Activated T-helper 2 cell treated with anti-CD3 and anti-CD28 coated beads, Interferon-gamma antibody, Interleukin-2, Interleukin-4, amounts not matched to agents 10 μg/mL and 5 μg/mL and 100 μg/mL, durations not matched to agents 14 hours and 24 hours and 36 hours (primary cell): ENCODE measurements around the gene LSM2. TPM values are rescaled to one million over a fixed set of nuclear protein-coding genes. Genes with fewer than 3 reads are reported as not detected.
"Not testable (repeated sequence)": the region's sequence is repeated elsewhere in the genome, so short reads cannot be mapped to it uniquely, and the experiment has no call there.

Experiments
- DNase-seq: peaks from one replicate; pipeline ENCODE4 v3.0.0; 2021; ENCODE audit warnings: low spot score
- H3K27ac Mint-ChIP-seq: one replicate; pipeline ENCODE4 v1.8.0; 2021; ENCODE audit warnings: mixed read lengths
- H3K27me3 Mint-ChIP-seq: one replicate; pipeline ENCODE4 v1.8.0; 2021; ENCODE audit warnings: low read depth, mixed read lengths
- H3K36me3 Mint-ChIP-seq: one replicate; pipeline ENCODE4 v1.8.0; 2021; ENCODE audit warnings: low read depth, mixed read lengths
- H3K4me1 Mint-ChIP-seq: one replicate; pipeline ENCODE4 v1.8.0; 2021; ENCODE audit warnings: low read depth, mixed read lengths
- H3K4me3 Mint-ChIP-seq: one replicate; pipeline ENCODE4 v1.8.0; 2021; ENCODE audit warnings: low read depth, mild to moderate bottlenecking, moderate library complexity, mixed read lengths
- H3K9me3 Mint-ChIP-seq: one replicate; pipeline ENCODE4 v1.8.0; 2021; ENCODE audit warnings: mixed read lengths
- intact Hi-C: fragments of 100-400 bp; cut with micrococcal nuclease; formaldehyde crosslinking; loops from one replicate; pipeline ENCODE4 v1.15.1; 2023
- total RNA-seq: library from RNA; stranded (reverse); gene quantifications from 2 replicates; pipeline ENCODE4 v1.2.3, GENCODE V29; 2022

LSM2 gene
- 130 TPM in 2 replicates for total RNA-seq

- H3K27ac Mint-ChIP-seq, result peak within 1 kb of the TSS; percentile 96
- H3K4me1 Mint-ChIP-seq, result peaks cover 13% of the 10 kb centered on the region
- intact Hi-C loops, result loop anchor here (1.0 kb wide), 1 partner anchor 68 kb away; no protein-coding TSS in a partner anchor
- peak within 1 kb of the TSS; percentile 98 for H3K4me3 Mint-ChIP-seq
- H3K27me3 Mint-ChIP-seq, result no peaks in the 10 kb centered on the region
- peak; percentile 97 for DNase-seq
- peaks cover 25% of the 10 kb centered on the region for H3K36me3 Mint-ChIP-seq
- no peaks in the 10 kb centered on the region for H3K9me3 Mint-ChIP-seq
Observed at GRCh38 chr6:31806470-31807272, at the start of gene LSM2. Gene LSM2 (minus strand): TSS chr6:31806966. CDS start chr6:31806757, 209 bp downstream.

- intact Hi-C loops, H3K36me3 Mint-ChIP-seq, DNase-seq, H3K9me3 Mint-ChIP-seq, H3K27ac Mint-ChIP-seq, H3K27me3 Mint-ChIP-seq, H3K4me1 Mint-ChIP-seq, H3K4me3 Mint-ChIP-seq: not testable (repeated sequence)
Observed at GRCh38 chr6:31851980-31852718, 45.4 kb upstream of the LSM2 start.

GRCh38 chr6:31851485-31851832 is 44.7 kb upstream of the LSM2 start:
- intact Hi-C loops, result no loop called here
- no peak overlapping the region for H3K4me3 Mint-ChIP-seq
- H3K4me1 Mint-ChIP-seq, result no peaks in the 10 kb centered on the region
- no peak overlapping the region for H3K27ac Mint-ChIP-seq
- no peaks in the 10 kb centered on the region for H3K9me3 Mint-ChIP-seq
- no peaks in the 10 kb centered on the region for H3K36me3 Mint-ChIP-seq
- no peaks in the 10 kb centered on the region for H3K27me3 Mint-ChIP-seq
- no peak for DNase-seq

GRCh38 chr6:31850765-31851484 is 44.2 kb upstream of the LSM2 start:
- H3K9me3 Mint-ChIP-seq, result no peaks in the 10 kb centered on the region
- no peaks in the 10 kb centered on the region for H3K36me3 Mint-ChIP-seq
- intact Hi-C loops, result no loop called here
- DNase-seq, result no peak
- H3K27me3 Mint-ChIP-seq, result no peaks in the 10 kb centered on the region
- H3K4me3 Mint-ChIP-seq, result no peak overlapping the region
- H3K27ac Mint-ChIP-seq, result no peak overlapping the region
- no peaks in the 10 kb centered on the region for H3K4me1 Mint-ChIP-seq

GRCh38 chr6:31847276-31847978 is 40.7 kb upstream of the LSM2 start:
- no peaks in the 10 kb centered on the region for H3K9me3 Mint-ChIP-seq
- DNase-seq, result no peak
- no peaks in the 10 kb centered on the region for H3K4me1 Mint-ChIP-seq
- H3K4me3 Mint-ChIP-seq, result no peak overlapping the region
- H3K36me3 Mint-ChIP-seq, result no peaks in the 10 kb centered on the region
- no peaks in the 10 kb centered on the region for H3K27me3 Mint-ChIP-seq
- intact Hi-C loops, result no loop called here
- no peak overlapping the region for H3K27ac Mint-ChIP-seq

GRCh38 chr6:31844507-31844906 is 37.7 kb upstream of the LSM2 start:
- peaks cover 1% of the 10 kb centered on the region for H3K4me1 Mint-ChIP-seq
- H3K36me3 Mint-ChIP-seq, result peaks cover 23% of the 10 kb centered on the region
- DNase-seq, result no peak
- intact Hi-C loops, result no loop called here
- no peaks in the 10 kb centered on the region for H3K9me3 Mint-ChIP-seq
- H3K4me3 Mint-ChIP-seq, result no peak overlapping the region
- no peaks in the 10 kb centered on the region for H3K27me3 Mint-ChIP-seq
- H3K27ac Mint-ChIP-seq, result no peak overlapping the region

- intact Hi-C loops, result no loop called here
- DNase-seq, result no peak
- no peak overlapping the region for H3K4me3 Mint-ChIP-seq
- H3K36me3 Mint-ChIP-seq, result peaks cover 47% of the 10 kb centered on the region
- H3K27me3 Mint-ChIP-seq, result no peaks in the 10 kb centered on the region
- peaks cover 16% of the 10 kb centered on the region for H3K4me1 Mint-ChIP-seq
- H3K9me3 Mint-ChIP-seq, result no peaks in the 10 kb centered on the region
- H3K27ac Mint-ChIP-seq, result no peak overlapping the region
Observed at GRCh38 chr6:31842053-31842452, 35.3 kb upstream of the LSM2 start.

GRCh38 chr6:31839779-31840126 is 33.0 kb upstream of the LSM2 start:
- peaks cover 27% of the 10 kb centered on the region for H3K4me1 Mint-ChIP-seq
- peaks cover 69% of the 10 kb centered on the region for H3K36me3 Mint-ChIP-seq
- not testable (repeated sequence) for H3K27me3 Mint-ChIP-seq, H3K9me3 Mint-ChIP-seq, DNase-seq, H3K4me3 Mint-ChIP-seq, H3K27ac Mint-ChIP-seq
- intact Hi-C loops, result loop anchor here (10.0 kb wide), 3 partner anchors 335 to 1005 kb away; partner anchors contain the start of genes AGPAT1, MICB, PSMB8 and RNF5

- no peak overlapping the region for H3K27ac Mint-ChIP-seq
- H3K27me3 Mint-ChIP-seq, result no peaks in the 10 kb centered on the region
- peak overlapping the region; percentile 43 for H3K4me3 Mint-ChIP-seq
- no peak for DNase-seq
- no peaks in the 10 kb centered on the region for H3K9me3 Mint-ChIP-seq
- H3K36me3 Mint-ChIP-seq, result peaks cover 73% of the 10 kb centered on the region
- intact Hi-C loops, result loop anchor here (10.0 kb wide), 3 partner anchors 336 to 1006 kb away; partner anchors contain the start of genes AGPAT1, MICB, PSMB8 and RNF5
- peaks cover 29% of the 10 kb centered on the region for H3K4me1 Mint-ChIP-seq
Observed at GRCh38 chr6:31838968-31839367, 32.2 kb upstream of the LSM2 start.

GRCh38 chr6:31838114-31838553 is 31.4 kb upstream of the LSM2 start:
- intact Hi-C loops, result loop anchor here (10.0 kb wide), 3 partner anchors 337 to 1007 kb away; partner anchors contain the start of genes AGPAT1, MICB, PSMB8 and RNF5
- peaks cover 31% of the 10 kb centered on the region for H3K4me1 Mint-ChIP-seq
- DNase-seq, H3K9me3 Mint-ChIP-seq, H3K27ac Mint-ChIP-seq, H3K27me3 Mint-ChIP-seq: not testable (repeated sequence)
- H3K4me3 Mint-ChIP-seq, result peak overlapping the region; percentile 87
- peaks cover 73% of the 10 kb centered on the region for H3K36me3 Mint-ChIP-seq

- peaks cover 31% of the 10 kb centered on the region for H3K4me1 Mint-ChIP-seq
- no peak for DNase-seq
- peak overlapping the region; percentile 87 for H3K4me3 Mint-ChIP-seq
- H3K27me3 Mint-ChIP-seq, result no peaks in the 10 kb centered on the region
- intact Hi-C loops, result loop anchor here (10.0 kb wide), 3 partner anchors 337 to 1007 kb away; partner anchors contain the start of genes AGPAT1, MICB, PSMB8 and RNF5
- H3K9me3 Mint-ChIP-seq, result no peaks in the 10 kb centered on the region
- peaks cover 73% of the 10 kb centered on the region for H3K36me3 Mint-ChIP-seq
- H3K27ac Mint-ChIP-seq, result peak overlapping the region; percentile 97
Observed at GRCh38 chr6:31837369-31838113, 30.8 kb upstream of the LSM2 start.
